Activated CD8-positive, alpha-beta memory T cell treated with anti-CD3 and anti-CD28 coated beads, Interleukin-2, amount 50 U/mL, for 1 hour (primary cell): Measurements from ENCODE around the gene RCAN3.
"Not testable (repeated sequence)": the region's sequence is repeated elsewhere in the genome, so short reads cannot be mapped to it uniquely, and the experiment has no call there.

Source experiments
- DNase-seq: peaks from one replicate; pipeline ENCODE4 v3.0.0-alpha.2; 2020; ENCODE audit errors: extremely low read depth

The RCAN3 gene

GRCh38 chr1:24514946-24515345, 12.3 kb downstream of the RCAN3 start:
- DNase-seq = no peak

GRCh38 chr1:24515671-24516209, 13.1 kb downstream of the RCAN3 start:
- not testable (repeated sequence) for DNase-seq

GRCh38 chr1:24516506-24516905, 13.9 kb downstream of the RCAN3 start:
- no peak for DNase-seq

GRCh38 chr1:24517898-24518297, 15.3 kb downstream of the RCAN3 start:
- no peak for DNase-seq

- not testable (repeated sequence) for DNase-seq
These were observed 17.6 kb downstream of the RCAN3 start for GRCh38 chr1:24520282-24520681.

GRCh38 chr1:24525606-24526005, 23.0 kb downstream of the RCAN3 start:
- no peak for DNase-seq

- no peak for DNase-seq
These were observed 23.4 kb downstream of the RCAN3 start for GRCh38 chr1:24526045-24526444.

GRCh38 chr1:24526940-24527542, 24.4 kb downstream of the RCAN3 start:
- no peak for DNase-seq

GRCh38 chr1:24528744-24529143, 26.1 kb downstream of the RCAN3 start:
- no peak for DNase-seq

GRCh38 chr1:24529292-24529691, 26.7 kb downstream of the RCAN3 start:
- not testable (repeated sequence) for DNase-seq

GRCh38 chr1:24535021-24535424, 32.4 kb downstream of the RCAN3 start:
- DNase-seq = peak; percentile 51

GRCh38 chr1:24535778-24536177, 33.1 kb downstream of the RCAN3 start:
- DNase-seq = no peak

GRCh38 chr1:24536391-24536840, 33.8 kb downstream of the RCAN3 start:
- peak; percentile 83 for DNase-seq

- DNase-seq = no peak
These were observed 37.6 kb downstream of the RCAN3 start for GRCh38 chr1:24540051-24540905.

GRCh38 chr1:24540906-24541710, 38.5 kb downstream of the RCAN3 start:
- no peak for DNase-seq

- DNase-seq = no peak
These were observed 39.2 kb downstream of the RCAN3 start for GRCh38 chr1:24541711-24542346.

GRCh38 chr1:24544239-24544638, 41.6 kb downstream of the RCAN3 start:
- no peak for DNase-seq

GRCh38 chr1:24545662-24546061, 43.0 kb downstream of the RCAN3 start:
- DNase-seq = no peak

GRCh38 chr1:24547195-24547594, 44.6 kb downstream of the RCAN3 start:
- DNase-seq = no peak

GRCh38 chr1:24548070-24548469, 45.4 kb downstream of the RCAN3 start:
- no peak for DNase-seq

GRCh38 chr1:24549210-24549609, 46.6 kb downstream of the RCAN3 start:
- DNase-seq = not testable (repeated sequence)
